Panc1 (cell line): ENCODE measurements around the gene SEPHS2.

ENCODE experiments used
- CTCF ChIP-seq: fragments of 450-650 bp; IDR thresholded peaks from 2 replicates; pipeline ENCODE4 v1.5.1; 2017; ENCODE audit warnings: mild to moderate bottlenecking
- POLR2AphosphoS5 ChIP-seq: IDR thresholded peaks from 2 replicates; pipeline ENCODE4 v1.6.1; 2012; ENCODE audit warnings: mild to moderate bottlenecking, low read depth, low read length, moderate library complexity
- REST ChIP-seq, 2 experiments: IDR thresholded peaks; 2 replicates each; pipeline ENCODE4 v1.6.1; 2011 to 2012; ENCODE audit warnings: low read depth in 2 of 2, control low read depth in 1 of 2, low read length in 1 of 2, mild to moderate bottlenecking in 1 of 2, moderate library complexity in 1 of 2; ENCODE audit not compliant: insufficient read depth in 1 of 2
- SIN3A ChIP-seq: IDR thresholded peaks from 2 replicates; pipeline ENCODE4 v1.6.1; 2012; ENCODE audit warnings: low read depth, mild to moderate bottlenecking, low read length, moderate library complexity, borderline replicate concordance; ENCODE audit not compliant: insufficient read depth
- TCF7L2 ChIP-seq: IDR thresholded peaks from 2 replicates; pipeline ENCODE4 v1.6.1; 2011; ENCODE audit warnings: mild to moderate bottlenecking, low read depth, low read length, inconsistent platforms

- TF ChIP-seq CTCF (no peak), TCF7L2 (no peak), SIN3A (no peak), POLR2AphosphoS5 (no peak), REST (IDR thresholded peaks at IDR 0.05; ENCODE audit: insufficient read depth in 1 of 2, low read depth in 2 of 2, low read length in 1 of 2) (no peak)
Measured at GRCh38 chr16:30493941-30494488, 48.3 kb upstream of the SEPHS2 start.
